HG03280 (cell line): ENCODE results near the gene ADCY5.

Source experiments
- ATAC-seq: cut with Tn5 transposase; IDR thresholded peaks from one replicate; pipeline ENCODE4 v1.9.1; 2021; ENCODE audit warnings: mild to moderate bottlenecking, moderate library complexity; ENCODE audit not compliant: unreplicated experiment

The ADCY5 gene

GRCh38 chr3:123410149-123410515, 38.8 kb downstream of the ADCY5 start:
- ATAC-seq = no peak

GRCh38 chr3:123409443-123410148, 39.3 kb downstream of the ADCY5 start:
- no peak for ATAC-seq

GRCh38 chr3:123406598-123406997, 42.3 kb downstream of the ADCY5 start:
- no peak for ATAC-seq

- ATAC-seq = no peak
These were observed 42.9 kb downstream of the ADCY5 start for GRCh38 chr3:123405936-123406510.

GRCh38 chr3:123405021-123405420, 43.9 kb downstream of the ADCY5 start:
- no peak for ATAC-seq

- no peak for ATAC-seq
These were observed 44.5 kb downstream of the ADCY5 start for GRCh38 chr3:123404391-123404790.

GRCh38 chr3:123401836-123402530, 46.9 kb downstream of the ADCY5 start:
- no peak for ATAC-seq

GRCh38 chr3:123400169-123400568, 48.7 kb downstream of the ADCY5 start:
- no peak for ATAC-seq

GRCh38 chr3:123399653-123400052, 49.2 kb downstream of the ADCY5 start:
- ATAC-seq = no peak

GRCh38 chr3:123397921-123398785, 50.7 kb downstream of the ADCY5 start:
- ATAC-seq = no peak

GRCh38 chr3:123397050-123397590, 51.8 kb downstream of the ADCY5 start:
- ATAC-seq = no peak

GRCh38 chr3:123396171-123397049, 52.5 kb downstream of the ADCY5 start:
- ATAC-seq = no peak

- no peak for ATAC-seq
These were observed 53.7 kb downstream of the ADCY5 start for GRCh38 chr3:123395235-123395634.

GRCh38 chr3:123394391-123395020, 54.4 kb downstream of the ADCY5 start:
- ATAC-seq = no peak

GRCh38 chr3:123392871-123393620, 55.8 kb downstream of the ADCY5 start:
- no peak for ATAC-seq

- no peak for ATAC-seq
These were observed 56.5 kb downstream of the ADCY5 start for GRCh38 chr3:123392368-123392767.

- ATAC-seq = no peak
These were observed 57.9 kb downstream of the ADCY5 start for GRCh38 chr3:123390865-123391600.

GRCh38 chr3:123389628-123389918, 59.3 kb downstream of the ADCY5 start:
- no peak for ATAC-seq
